ENCODE results near the gene ASTE1. TPM values are rescaled to one million over a fixed set of nuclear protein-coding genes. Genes with fewer than 3 reads are reported as not detected.

ASTE1 gene
- total RNA-seq, 1 experiment from 2014 or later, result 11.5 TPM

Other genes with a start within 250 kb of the ASTE1 start
- 62.5 and 67.1 TPM in 2 replicates for gene ATP2C1, start 132.7 kb downstream of the ASTE1 start, total RNA-seq (2014; rRNA removed; shearing (Covaris generic))
- 4.0 and 5.0 TPM in 2 replicates for gene NEK11, start 52 bp upstream of the ASTE1 start, total RNA-seq (2014; rRNA removed; shearing (Covaris generic))

Data from RPMI7951 (cell line).